ENCODE data around the gene CHST13.

The CHST13 gene

GRCh38 chr3:126540951-126541627, 17.1 kb downstream of the CHST13 start:
- no peak overlapping the region for H3K27ac ChIP-seq
- no peak for TF ChIP-seq CTCF (conservative IDR thresholded peaks at IDR 0.05)

DNA sequence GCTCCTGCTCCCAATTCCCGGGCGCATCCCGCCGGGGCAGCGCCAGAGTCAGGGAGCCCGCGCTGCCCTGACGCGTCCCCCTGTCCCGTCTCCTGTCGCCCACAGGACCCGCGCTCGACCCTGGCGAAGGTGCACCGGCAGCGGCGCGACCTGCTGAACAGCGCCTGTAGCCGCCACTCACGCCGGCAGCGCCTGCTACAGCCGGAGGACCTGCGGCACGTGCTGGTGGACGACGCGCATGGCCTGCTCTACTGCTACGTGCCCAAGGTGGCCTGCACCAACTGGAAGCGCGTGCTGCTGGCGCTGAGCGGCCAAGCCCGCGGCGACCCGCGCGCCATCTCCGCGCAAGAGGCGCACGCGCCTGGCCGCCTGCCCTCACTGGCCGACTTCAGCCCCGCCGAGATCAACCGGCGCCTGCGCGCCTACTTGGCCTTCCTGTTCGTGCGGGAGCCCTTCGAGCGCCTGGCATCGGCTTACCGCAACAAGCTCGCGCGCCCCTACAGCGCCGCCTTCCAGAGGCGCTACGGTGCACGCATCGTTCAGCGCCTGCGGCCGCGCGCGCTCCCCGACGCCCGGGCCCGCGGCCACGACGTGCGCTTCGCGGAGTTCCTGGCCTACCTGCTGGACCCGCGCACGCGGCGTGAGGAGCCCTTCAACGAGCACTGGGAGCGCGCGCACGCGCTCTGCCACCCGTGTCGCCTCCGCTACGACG, 17.8 kb downstream of the CHST13 start:
- TF ChIP-seq CTCF (conservative IDR thresholded peaks at IDR 0.05) = no peak
- H3K27ac ChIP-seq = no peak overlapping the region

DNA sequence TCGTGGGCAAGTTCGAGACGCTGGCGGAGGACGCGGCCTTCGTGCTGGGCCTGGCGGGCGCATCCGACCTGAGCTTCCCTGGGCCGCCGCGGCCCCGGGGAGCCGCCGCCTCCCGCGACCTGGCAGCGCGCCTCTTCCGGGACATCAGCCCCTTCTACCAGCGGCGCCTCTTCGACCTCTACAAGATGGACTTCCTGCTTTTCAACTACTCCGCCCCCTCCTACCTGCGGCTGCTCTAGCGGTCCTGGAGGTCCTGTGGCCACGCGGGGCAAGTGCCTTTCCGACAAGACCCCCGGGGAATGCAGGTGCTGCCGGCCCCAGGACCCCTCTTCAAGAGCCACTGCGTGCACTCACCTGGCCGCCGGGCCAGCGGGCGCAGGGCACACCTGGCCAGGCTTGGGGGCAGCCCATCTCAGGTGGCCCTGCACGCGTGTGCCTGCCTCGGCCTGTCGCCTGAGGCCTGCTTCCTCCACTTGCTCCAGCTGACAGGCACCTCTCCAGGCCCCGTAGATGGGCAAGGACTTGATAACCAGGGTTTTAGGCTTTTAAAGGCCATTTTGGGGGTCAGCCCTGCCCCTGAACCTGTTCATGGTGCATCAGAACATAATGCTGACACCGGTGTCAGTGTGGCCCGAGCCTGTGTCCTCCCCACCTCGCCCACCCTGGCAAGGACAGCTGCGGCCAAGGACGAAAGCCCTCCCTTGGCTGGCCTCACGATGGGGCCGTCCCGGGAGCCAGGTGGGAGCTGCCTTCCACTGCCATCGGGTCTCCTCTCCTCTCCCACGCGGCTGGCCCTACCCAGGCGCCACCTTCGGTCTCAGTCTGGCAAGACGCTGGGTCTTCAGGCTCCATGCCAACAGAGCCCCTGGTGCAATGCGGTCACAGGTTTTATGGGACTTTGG, 18.6 kb downstream of the CHST13 start:
- no peak overlapping the region for H3K27ac ChIP-seq
- no peak for TF ChIP-seq CTCF (conservative IDR thresholded peaks at IDR 0.05)

GRCh38 chr3:126543457-126544061, 19.6 kb downstream of the CHST13 start:
- no peak overlapping the region for H3K27ac ChIP-seq

GRCh38 chr3:126544596-126545281, 20.8 kb downstream of the CHST13 start:
- TF ChIP-seq CTCF (conservative IDR thresholded peaks at IDR 0.05) = no peak

More at GRCh38 chr3:126543457-126544061, 19.6 kb downstream of the CHST13 start:
- TF ChIP-seq CTCF (conservative IDR thresholded peaks at IDR 0.05) = no peak

GRCh38 chr3:126545544-126545943, 21.6 kb downstream of the CHST13 start:
- TF ChIP-seq CTCF (conservative IDR thresholded peaks at IDR 0.05) = no peak
- H3K27ac ChIP-seq = no peak overlapping the region

More at GRCh38 chr3:126544596-126545281, 20.8 kb downstream of the CHST13 start:
- H3K27ac ChIP-seq = no peak overlapping the region
